T-helper 17 cell (primary cell): ENCODE measurements around the gene P4HTM. TPM values are rescaled to one million over a fixed set of nuclear protein-coding genes. Genes with fewer than 3 reads are reported as not detected.
"Not testable (repeated sequence)": the region's sequence is repeated elsewhere in the genome, so short reads cannot be mapped to it uniquely, and the experiment has no call there.

Source experiments
- ATAC-seq: fragments of 150-1000 bp; cut with Tn5 transposase; 2 replicates; pipeline ENCODE4 v1.10.0; 2021; ENCODE audit warnings: mild to moderate bottlenecking, moderate library complexity
- DNase-seq, 3 donors: peaks; one replicate each; pipeline versions ENCODE4 v3.0.0 to v3.0.0-alpha.2; 2020 to 2021
- H3K9me3 ChIP-seq: one replicate; pipeline ENCODE4 v1.7.0; 2013; ENCODE audit warnings: low read length, mild to moderate bottlenecking; ENCODE audit not compliant: control insufficient read depth, poor library complexity, severe bottlenecking
- H3K27ac Mint-ChIP-seq: one replicate; pipeline ENCODE4 v1.8.0; 2022; ENCODE audit warnings: mild to moderate bottlenecking, moderate library complexity, mixed read lengths
- H3K27me3 Mint-ChIP-seq: one replicate; pipeline ENCODE4 v1.8.0; 2022; ENCODE audit warnings: mixed read lengths
- H3K36me3 Mint-ChIP-seq: one replicate; pipeline ENCODE4 v1.8.0; 2022; ENCODE audit warnings: low read depth, mixed read lengths
- H3K4me1 Mint-ChIP-seq: one replicate; pipeline ENCODE4 v1.8.0; 2022; ENCODE audit warnings: mild to moderate bottlenecking, mixed read lengths
- H3K4me3 Mint-ChIP-seq: one replicate; pipeline ENCODE4 v1.8.0; 2022; ENCODE audit warnings: mild to moderate bottlenecking, moderate library complexity, mixed read lengths
- total RNA-seq, 4 donors: library from RNA in 2 of 4; stranded (reverse) in 2 of 4; gene quantifications; one replicate each; pipeline ENCODE4 v1.2.3 and lab custom pipeline; 2022 to 2026

Gene P4HTM
- total RNA-seq, 2 donors from 2014 or later, result 37.8 to 43.2 TPM

DNA sequence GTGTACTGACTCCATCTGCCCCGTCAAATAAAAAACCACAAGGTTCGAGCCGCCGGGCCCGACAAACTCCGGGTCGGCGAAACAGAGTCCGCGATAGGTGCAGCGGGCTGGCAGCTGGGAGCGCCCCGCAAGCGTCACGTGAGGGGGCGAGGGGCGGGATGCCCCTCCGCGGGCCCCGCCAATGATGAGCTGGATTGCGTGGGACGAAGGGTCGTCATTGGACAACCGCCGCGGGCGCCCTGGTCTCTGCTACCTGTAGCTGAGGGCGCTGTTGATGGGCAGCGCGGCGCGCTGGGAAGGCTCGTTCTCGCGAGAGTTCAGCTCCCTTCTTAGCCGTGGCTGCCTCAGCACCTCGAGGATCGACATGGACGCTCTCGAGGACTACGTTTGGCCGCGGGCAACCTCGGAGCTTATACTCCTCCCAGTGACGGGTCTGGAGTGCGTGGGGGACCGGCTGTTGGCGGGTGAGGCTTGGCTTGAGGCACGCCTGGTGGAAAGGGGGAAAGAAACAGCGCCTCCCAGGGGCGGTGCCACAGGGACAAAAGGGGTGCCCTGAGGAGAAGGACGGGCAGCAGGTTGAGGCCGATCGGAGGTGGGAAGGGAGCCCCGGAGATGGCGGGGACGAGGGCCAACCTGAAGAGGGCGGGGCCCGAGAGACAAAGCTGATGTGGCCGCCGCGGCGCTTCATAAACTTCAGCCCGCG, 17.2 kb downstream of the P4HTM start, which contains the start of gene WDR6:
Gene WDR6 (plus strand): TSS at position 324 of the 703 bp plus-strand sequence. CDS start 41 bp downstream, at position 365.
- Mint-ChIP-seq H3K4me3 (peak within 1 kb of the TSS; percentile 100), H3K27ac (peak within 1 kb of the TSS; percentile 99), H3K36me3 (peaks cover 2% of the 10 kb centered on the region), H3K27me3 (no peaks in the 10 kb centered on the region), H3K4me1 (peaks cover 30% of the 10 kb centered on the region)
- H3K9me3 ChIP-seq, result no peaks in the 10 kb centered on the region
- peak; percentile 92 for ATAC-seq
- peak; percentile 92 to 96 (median 94) for DNase-seq

DNA sequence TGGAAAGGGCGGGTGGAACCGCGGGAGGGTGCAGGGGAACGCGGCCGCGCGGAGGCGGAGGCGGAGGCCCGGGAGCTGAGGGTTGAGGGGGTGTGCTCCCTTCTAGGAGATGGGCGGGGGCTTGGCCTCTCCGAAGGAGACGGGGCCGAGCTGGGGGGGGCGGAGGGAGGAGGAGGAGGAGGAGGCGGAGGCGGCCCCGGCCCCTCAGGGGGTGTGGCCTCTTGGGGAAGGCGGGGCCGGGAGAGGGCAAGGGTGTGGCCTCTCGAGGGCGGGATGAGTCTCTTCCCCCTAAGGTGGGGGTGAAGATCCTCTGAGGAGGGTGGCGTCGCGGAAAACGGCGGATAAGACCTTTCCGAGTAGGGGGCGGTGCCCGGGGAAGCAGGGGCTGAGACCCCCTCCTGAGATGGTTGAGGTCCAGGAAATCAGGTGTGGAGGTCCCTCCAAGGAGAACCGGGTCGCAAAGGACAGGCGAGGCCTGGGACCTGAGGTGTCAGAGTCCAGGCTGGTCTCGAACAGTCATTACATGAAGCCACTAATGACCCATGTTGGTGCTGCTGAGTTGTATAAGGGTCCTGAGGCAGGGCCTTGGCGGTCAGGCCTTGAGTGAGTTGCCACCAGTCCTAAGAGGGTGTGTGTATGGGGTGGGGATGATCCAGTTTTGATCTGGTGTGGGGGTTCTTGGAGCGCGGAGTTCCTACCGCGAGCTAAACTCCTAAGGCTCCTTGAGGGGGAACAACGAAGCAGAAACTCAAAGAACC, 17.9 kb downstream of the P4HTM start:
- Mint-ChIP-seq H3K4me3 (peak overlapping the region; percentile 100), H3K36me3 (peaks cover 2% of the 10 kb centered on the region), H3K27me3 (no peaks in the 10 kb centered on the region), H3K4me1 (peaks cover 30% of the 10 kb centered on the region), H3K27ac (peak overlapping the region; percentile 99)
- ATAC-seq, result peak; percentile 58
- no peaks in the 10 kb centered on the region for H3K9me3 ChIP-seq
- DNase-seq, result peak; percentile 76 to 90 (median 88)

DNA sequence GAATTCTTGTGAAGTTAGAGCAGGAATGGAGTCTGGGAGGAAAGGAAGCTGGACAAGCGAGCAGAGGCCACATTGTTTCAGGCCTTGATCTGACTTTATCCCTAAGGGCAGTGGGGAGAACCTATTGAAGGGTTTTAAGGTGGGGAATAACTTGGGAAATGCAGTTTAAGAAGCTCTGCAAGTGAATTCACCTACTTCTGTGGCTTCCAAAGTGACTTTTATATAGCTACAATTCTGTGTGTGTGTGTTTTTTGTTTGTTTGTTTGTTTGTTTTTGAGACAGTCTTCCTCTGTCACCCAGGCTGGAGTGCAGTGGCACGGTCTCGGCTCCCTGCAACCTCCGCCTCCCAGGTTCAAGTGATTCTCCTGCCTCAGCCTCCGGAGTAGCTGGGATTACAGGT, 18.6 kb downstream of the P4HTM start:
- Mint-ChIP-seq H3K4me1 (peaks cover 30% of the 10 kb centered on the region), H3K27ac (peak overlapping the region; percentile 99), H3K4me3 (peak overlapping the region; percentile 100)
- not testable (repeated sequence) for ATAC-seq, DNase-seq, H3K36me3 Mint-ChIP-seq, H3K9me3 ChIP-seq, H3K27me3 Mint-ChIP-seq

DNA sequence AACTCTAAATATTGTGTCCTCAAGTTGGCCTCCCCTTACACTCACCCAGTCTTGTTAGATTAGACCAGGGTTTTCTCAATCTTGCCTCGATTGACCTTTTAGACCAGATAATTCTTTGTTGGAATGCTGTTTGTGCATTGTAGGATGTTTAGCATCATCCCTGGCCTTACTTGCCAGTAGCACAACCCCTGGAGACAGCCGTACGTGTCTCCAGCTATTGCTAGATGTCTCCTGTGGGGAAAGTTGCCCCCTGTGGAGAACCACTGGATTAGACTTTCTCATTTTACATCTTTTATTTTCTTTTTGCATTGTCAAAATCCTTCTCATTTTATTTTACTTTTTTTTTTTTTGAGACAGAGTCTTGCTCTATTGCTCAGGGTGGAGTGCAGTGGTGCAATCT, 19.4 kb downstream of the P4HTM start:
- ATAC-seq (no peak), DNase-seq (no peak)
- Mint-ChIP-seq H3K27ac (no peak overlapping the region), H3K27me3 (no peaks in the 10 kb centered on the region), H3K36me3 (peaks cover 2% of the 10 kb centered on the region), H3K4me3 (peak overlapping the region; percentile 33), H3K4me1 (peaks cover 27% of the 10 kb centered on the region)
- no peaks in the 10 kb centered on the region for H3K9me3 ChIP-seq

DNA sequence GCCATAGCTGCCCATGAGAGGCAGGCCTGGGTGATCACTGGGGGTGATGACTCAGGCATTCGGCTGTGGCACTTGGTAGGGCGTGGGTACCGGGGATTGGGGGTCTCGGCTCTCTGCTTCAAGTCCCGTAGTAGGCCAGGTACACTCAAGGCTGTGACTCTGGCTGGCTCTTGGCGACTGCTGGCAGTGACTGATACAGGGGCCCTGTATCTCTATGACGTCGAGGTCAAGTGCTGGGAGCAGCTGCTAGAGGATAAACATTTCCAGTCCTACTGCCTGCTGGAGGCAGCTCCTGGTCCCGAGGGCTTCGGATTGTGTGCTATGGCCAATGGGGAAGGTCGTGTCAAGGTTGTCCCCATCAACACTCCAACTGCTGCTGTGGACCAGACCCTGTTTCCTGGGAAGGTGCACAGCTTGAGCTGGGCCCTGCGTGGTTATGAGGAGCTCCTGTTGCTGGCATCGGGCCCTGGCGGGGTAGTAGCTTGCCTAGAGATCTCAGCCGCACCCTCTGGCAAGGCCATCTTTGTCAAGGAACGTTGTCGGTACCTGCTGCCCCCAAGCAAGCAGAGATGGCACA, 22.5 kb downstream of the P4HTM start:
- ATAC-seq, result no peak
- Mint-ChIP-seq H3K36me3 (peaks cover 2% of the 10 kb centered on the region), H3K27ac (no peak overlapping the region), H3K27me3 (no peaks in the 10 kb centered on the region), H3K4me1 (peaks cover 22% of the 10 kb centered on the region), H3K4me3 (no peak overlapping the region)
- no peaks in the 10 kb centered on the region for H3K9me3 ChIP-seq
- no peak for DNase-seq

DNA sequence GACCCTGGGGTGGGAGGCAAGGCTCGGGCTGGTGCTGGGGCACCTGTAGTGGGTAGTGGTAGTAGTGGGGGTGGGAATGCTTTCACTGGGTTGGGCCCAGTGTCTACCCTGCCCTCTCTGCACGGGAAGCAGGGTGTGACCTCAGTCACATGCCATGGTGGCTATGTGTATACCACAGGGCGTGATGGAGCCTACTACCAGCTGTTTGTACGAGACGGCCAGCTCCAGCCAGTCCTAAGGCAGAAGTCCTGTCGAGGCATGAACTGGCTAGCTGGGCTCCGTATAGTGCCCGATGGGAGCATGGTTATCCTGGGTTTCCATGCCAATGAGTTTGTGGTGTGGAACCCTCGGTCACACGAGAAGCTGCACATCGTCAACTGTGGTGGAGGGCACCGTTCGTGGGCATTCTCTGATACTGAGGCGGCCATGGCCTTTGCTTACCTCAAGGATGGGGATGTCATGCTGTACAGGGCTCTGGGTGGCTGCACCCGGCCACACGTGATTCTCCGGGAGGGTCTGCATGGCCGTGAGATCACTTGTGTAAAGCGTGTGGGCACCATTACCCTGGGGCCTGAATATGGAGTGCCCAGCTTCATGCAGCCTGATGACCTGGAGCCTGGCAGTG, 23.2 kb downstream of the P4HTM start:
- Mint-ChIP-seq H3K4me3 (no peak overlapping the region), H3K36me3 (peaks cover 2% of the 10 kb centered on the region), H3K27ac (no peak overlapping the region), H3K27me3 (no peaks in the 10 kb centered on the region), H3K4me1 (peaks cover 22% of the 10 kb centered on the region)
- DNase-seq (no peak), ATAC-seq (no peak)
- H3K9me3 ChIP-seq, result no peaks in the 10 kb centered on the region

DNA sequence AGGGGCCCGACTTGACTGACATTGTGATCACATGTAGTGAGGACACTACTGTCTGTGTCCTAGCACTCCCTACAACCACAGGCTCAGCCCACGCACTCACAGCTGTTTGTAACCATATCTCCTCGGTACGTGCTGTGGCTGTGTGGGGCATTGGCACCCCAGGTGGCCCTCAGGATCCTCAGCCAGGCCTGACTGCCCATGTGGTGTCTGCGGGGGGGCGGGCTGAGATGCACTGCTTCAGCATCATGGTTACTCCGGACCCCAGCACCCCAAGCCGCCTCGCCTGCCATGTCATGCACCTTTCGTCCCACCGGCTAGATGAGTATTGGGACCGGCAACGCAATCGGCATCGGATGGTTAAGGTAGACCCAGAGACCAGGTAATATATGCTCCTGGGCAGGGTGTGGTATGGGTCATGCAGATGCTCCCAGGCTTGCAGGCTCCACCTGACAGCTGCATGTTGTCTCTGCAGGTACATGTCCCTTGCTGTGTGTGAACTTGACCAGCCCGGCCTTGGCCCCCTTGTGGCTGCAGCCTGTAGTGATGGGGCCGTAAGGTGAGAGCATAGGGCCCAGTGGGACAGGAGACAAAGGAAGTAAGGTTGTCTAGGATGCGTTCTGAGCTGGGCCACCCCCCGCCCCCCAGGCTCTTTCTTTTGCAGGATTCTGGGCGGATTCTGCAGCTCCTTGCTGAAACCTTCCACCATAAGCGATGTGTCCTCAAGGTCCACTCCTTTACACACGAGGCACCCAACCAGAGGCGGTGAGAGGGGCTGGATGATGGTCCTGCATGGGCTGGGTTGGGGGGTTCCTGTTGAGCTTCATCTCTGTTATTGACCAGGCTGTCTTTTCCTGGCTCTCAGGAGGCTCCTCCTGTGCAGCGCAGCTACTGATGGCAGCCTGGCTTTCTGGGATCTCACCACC, 24.0 kb downstream of the P4HTM start:
- no peak overlapping the region for H3K27ac Mint-ChIP-seq
- peak; percentile 47 for ATAC-seq
- no peaks in the 10 kb centered on the region for H3K27me3 Mint-ChIP-seq
- peaks cover 21% of the 10 kb centered on the region for H3K4me1 Mint-ChIP-seq
- no peaks in the 10 kb centered on the region for H3K9me3 ChIP-seq
- H3K36me3 Mint-ChIP-seq, result peaks cover 2% of the 10 kb centered on the region
- H3K4me3 Mint-ChIP-seq, result no peak overlapping the region
- peak in 1 of 3 donors; percentile 47 for DNase-seq

DNA sequence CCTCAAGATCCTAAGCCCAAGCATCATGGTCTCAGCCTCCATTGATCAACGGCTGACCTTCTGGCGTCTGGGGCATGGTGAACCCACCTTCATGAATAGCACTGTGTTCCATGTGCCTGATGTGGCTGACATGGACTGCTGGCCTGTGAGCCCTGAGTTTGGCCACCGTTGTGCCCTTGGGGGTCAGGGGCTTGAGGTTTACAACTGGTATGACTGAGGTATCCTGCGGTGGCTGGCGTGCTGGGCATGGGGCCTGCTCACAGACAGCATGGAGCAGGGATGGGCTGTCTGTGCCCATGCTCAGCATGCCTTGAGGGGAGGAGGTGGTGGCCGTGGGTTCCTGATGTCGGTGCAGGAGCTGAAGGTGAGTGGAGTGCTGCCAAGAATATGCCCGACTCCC, 25.0 kb downstream of the P4HTM start:
- Mint-ChIP-seq H3K27ac (no peak overlapping the region), H3K27me3 (no peaks in the 10 kb centered on the region), H3K4me3 (no peak overlapping the region), H3K36me3 (peaks cover 2% of the 10 kb centered on the region), H3K4me1 (peaks cover 16% of the 10 kb centered on the region)
- ATAC-seq (no peak), DNase-seq (no peak)
- H3K9me3 ChIP-seq, result no peaks in the 10 kb centered on the region

DNA sequence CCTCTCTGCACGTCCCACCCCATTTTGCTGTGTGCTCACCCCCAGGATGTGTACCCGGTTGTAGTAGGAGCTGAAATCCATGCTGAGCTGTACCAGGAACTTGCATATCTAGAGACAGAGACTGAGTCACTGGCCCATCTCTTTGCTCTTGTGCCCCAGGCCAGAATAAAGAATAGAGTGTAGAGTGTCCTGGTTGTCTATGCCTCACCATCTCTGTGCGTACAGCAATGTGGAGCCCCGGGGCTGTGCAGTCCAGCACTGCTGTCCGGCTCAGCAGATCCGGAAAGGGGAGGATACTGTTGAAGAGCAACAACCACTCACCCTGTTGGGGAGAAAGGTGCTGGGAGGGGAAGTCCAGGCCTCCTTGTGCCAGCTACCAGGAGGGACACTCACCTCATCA, 25.7 kb downstream of the P4HTM start:
- no peak overlapping the region for H3K27ac Mint-ChIP-seq
- H3K4me3 Mint-ChIP-seq, result peak overlapping the region; percentile 33
- H3K27me3 Mint-ChIP-seq, result no peaks in the 10 kb centered on the region
- H3K9me3 ChIP-seq, result no peaks in the 10 kb centered on the region
- peaks cover 21% of the 10 kb centered on the region for H3K4me1 Mint-ChIP-seq
- no peak for DNase-seq
- peaks cover 2% of the 10 kb centered on the region for H3K36me3 Mint-ChIP-seq
- ATAC-seq, result no peak

DNA sequence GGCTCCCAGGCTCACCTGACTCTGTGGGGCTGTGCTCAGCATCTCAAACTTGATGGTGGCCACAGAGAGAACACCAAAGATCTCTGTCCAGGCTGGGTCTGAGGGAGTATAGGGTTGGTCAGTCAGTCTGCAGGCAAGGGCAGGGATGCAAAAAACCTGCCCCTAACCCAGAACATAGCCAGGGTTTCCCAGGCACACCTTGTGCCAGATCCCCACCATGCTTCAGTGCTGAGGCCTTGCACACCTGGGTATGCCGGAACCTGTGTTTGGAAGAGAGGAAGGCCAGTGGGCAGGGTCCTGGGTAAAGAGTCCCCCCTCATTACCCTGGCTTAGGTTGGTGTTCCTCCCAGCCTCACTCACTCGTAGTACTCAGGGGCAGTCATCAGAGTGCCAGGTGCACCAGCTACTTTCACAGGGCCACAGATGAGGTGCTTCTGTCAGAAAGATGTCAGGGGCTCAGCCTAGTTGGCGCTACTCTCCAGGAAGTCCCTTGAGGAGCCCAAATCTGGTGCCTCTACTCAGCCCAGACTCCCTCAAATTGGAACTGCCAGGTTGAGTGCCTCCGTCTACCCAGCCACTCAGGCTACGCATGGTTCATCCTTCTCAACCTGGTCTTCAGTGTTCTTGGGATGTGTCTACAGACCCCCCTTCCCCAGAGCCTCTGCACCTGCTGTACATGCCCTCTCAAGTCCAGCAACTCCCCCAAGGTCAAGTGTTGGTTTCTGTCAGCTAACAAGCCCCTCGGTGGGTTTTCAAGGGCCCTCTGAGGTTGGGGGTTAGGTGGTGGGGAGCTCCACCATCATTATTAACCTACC, 26.6 kb downstream of the P4HTM start:
- ATAC-seq (no peak), DNase-seq (no peak)
- Mint-ChIP-seq H3K27me3 (no peaks in the 10 kb centered on the region), H3K4me1 (peaks cover 24% of the 10 kb centered on the region), H3K4me3 (peak overlapping the region; percentile 33), H3K36me3 (peaks cover 4% of the 10 kb centered on the region), H3K27ac (peak overlapping the region; percentile 93)
- no peaks in the 10 kb centered on the region for H3K9me3 ChIP-seq

DNA sequence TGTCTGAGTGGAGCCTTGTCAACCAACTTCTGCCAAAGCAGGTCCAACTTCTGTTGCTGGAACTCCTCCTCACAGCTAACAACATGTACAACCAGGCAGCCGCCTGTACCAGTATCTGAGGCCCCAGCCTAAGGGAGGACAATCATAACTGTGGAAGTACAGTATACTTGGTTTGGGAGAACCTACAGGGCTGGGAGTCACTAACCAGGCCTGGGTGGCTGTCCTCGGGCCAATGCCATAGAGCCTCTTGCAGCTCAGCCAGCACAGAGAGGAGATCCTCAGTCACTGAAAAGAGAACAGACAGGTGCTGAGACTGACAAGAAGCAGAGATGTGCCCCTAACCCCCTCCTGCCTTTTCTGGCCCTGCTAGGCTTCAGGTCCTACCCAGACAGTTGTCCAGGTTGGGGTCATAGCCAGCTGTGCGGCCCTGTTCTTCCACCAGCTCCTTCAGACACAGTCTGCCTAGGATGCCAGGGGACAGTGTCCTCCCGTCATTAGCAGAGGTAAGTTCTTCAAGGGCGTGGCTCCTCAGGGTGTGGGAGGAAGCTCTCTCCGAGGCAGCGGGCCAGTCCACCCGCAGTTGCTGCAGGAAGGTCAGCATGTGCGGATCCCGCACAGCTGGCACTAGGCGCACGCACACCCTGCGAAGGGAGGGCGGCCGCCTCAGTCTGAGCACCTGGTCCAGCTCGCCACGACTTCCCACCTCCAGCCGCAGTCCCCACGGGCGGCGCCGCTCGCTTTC, 27.4 kb downstream of the P4HTM start:
- H3K4me3 Mint-ChIP-seq, result peak overlapping the region; percentile 90
- H3K4me1 Mint-ChIP-seq, result peaks cover 21% of the 10 kb centered on the region
- no peaks in the 10 kb centered on the region for H3K27me3 Mint-ChIP-seq
- ATAC-seq, result no peak
- H3K36me3 Mint-ChIP-seq, result peaks cover 4% of the 10 kb centered on the region
- peak overlapping the region; percentile 93 for H3K27ac Mint-ChIP-seq
- no peaks in the 10 kb centered on the region for H3K9me3 ChIP-seq
- no peak for DNase-seq
